Activated T-helper 2 cell treated with anti-CD3 and anti-CD28 coated beads, Interferon-gamma antibody, Interleukin-2, Interleukin-4, amounts not matched to agents 10 μg/mL and 5 μg/mL and 100 μg/mL, durations not matched to agents 14 hours and 24 hours and 36 hours (primary cell): ENCODE measurements around the gene FAM13B. TPM values are rescaled to one million over a fixed set of nuclear protein-coding genes. Genes with fewer than 3 reads are reported as not detected.
A peak's percentile ranks its signal among the peaks of the same experiment; 100 is the strongest.
"Not testable (repeated sequence)": the region's sequence is repeated elsewhere in the genome, so short reads cannot be mapped to it uniquely, and the experiment has no call there.

Experiments used
- DNase-seq: peaks from one replicate; pipeline ENCODE4 v3.0.0; 2021; ENCODE audit warnings: low spot score
- H3K27ac Mint-ChIP-seq: one replicate; pipeline ENCODE4 v1.8.0; 2021; ENCODE audit warnings: mixed read lengths
- H3K27me3 Mint-ChIP-seq: one replicate; pipeline ENCODE4 v1.8.0; 2021; ENCODE audit warnings: low read depth, mixed read lengths
- H3K36me3 Mint-ChIP-seq: one replicate; pipeline ENCODE4 v1.8.0; 2021; ENCODE audit warnings: low read depth, mixed read lengths
- H3K4me1 Mint-ChIP-seq: one replicate; pipeline ENCODE4 v1.8.0; 2021; ENCODE audit warnings: low read depth, mixed read lengths
- H3K4me3 Mint-ChIP-seq: one replicate; pipeline ENCODE4 v1.8.0; 2021; ENCODE audit warnings: low read depth, mild to moderate bottlenecking, moderate library complexity, mixed read lengths
- H3K9me3 Mint-ChIP-seq: one replicate; pipeline ENCODE4 v1.8.0; 2021; ENCODE audit warnings: mixed read lengths
- intact Hi-C: fragments of 100-400 bp; cut with micrococcal nuclease; formaldehyde crosslinking; loops from one replicate; pipeline ENCODE4 v1.15.1; 2023
- total RNA-seq: library from RNA; stranded (reverse); gene quantifications from 2 replicates; pipeline ENCODE4 v1.2.3, GENCODE V29; 2022

FAM13B gene
- total RNA-seq, 1 donor from 2014 or later = 20.3 TPM

GRCh38 chr5:138052718-138053117 is 19.8 kb upstream of the FAM13B start:
- H3K4me1 Mint-ChIP-seq = peaks cover 16% of the 10 kb centered on the region
- DNase-seq, intact Hi-C loops, H3K9me3 Mint-ChIP-seq, H3K27me3 Mint-ChIP-seq, H3K4me3 Mint-ChIP-seq, H3K27ac Mint-ChIP-seq, H3K36me3 Mint-ChIP-seq: not testable (repeated sequence)

- H3K4me3 Mint-ChIP-seq = no peak overlapping the region
- no peaks in the 10 kb centered on the region for H3K9me3 Mint-ChIP-seq
- H3K4me1 Mint-ChIP-seq = peaks cover 16% of the 10 kb centered on the region
- no peaks in the 10 kb centered on the region for H3K27me3 Mint-ChIP-seq
- DNase-seq = no peak
- intact Hi-C loops = no loop called here
- no peak overlapping the region for H3K27ac Mint-ChIP-seq
- H3K36me3 Mint-ChIP-seq = no peaks in the 10 kb centered on the region
These were observed 18.8 kb upstream of the FAM13B start for GRCh38 chr5:138051441-138052296.

GRCh38 chr5:138045283-138045682 is 12.4 kb upstream of the FAM13B start:
- not testable (repeated sequence) for H3K36me3 Mint-ChIP-seq, H3K9me3 Mint-ChIP-seq

GRCh38 chr5:138038826-138039225 is 5.9 kb upstream of the FAM13B start:
- intact Hi-C loops = loop anchor here (10.0 kb wide), 2 partner anchors 154 to 296 kb away; partner anchors contain the start of genes CDC25C, FAM53C and PKD2L2
- Mint-ChIP-seq H3K4me3 (no peak overlapping the region), H3K36me3 (no peaks in the 10 kb centered on the region), H3K4me1 (peaks cover 21% of the 10 kb centered on the region), H3K27me3 (no peaks in the 10 kb centered on the region), H3K9me3 (no peaks in the 10 kb centered on the region), H3K27ac (no peak overlapping the region)
- no peak for DNase-seq

More at GRCh38 chr5:138045283-138045682, 12.4 kb upstream of the FAM13B start:
- intact Hi-C loops, H3K4me3 Mint-ChIP-seq, H3K4me1 Mint-ChIP-seq, H3K27me3 Mint-ChIP-seq, H3K27ac Mint-ChIP-seq, DNase-seq: not testable (repeated sequence)

DNA sequence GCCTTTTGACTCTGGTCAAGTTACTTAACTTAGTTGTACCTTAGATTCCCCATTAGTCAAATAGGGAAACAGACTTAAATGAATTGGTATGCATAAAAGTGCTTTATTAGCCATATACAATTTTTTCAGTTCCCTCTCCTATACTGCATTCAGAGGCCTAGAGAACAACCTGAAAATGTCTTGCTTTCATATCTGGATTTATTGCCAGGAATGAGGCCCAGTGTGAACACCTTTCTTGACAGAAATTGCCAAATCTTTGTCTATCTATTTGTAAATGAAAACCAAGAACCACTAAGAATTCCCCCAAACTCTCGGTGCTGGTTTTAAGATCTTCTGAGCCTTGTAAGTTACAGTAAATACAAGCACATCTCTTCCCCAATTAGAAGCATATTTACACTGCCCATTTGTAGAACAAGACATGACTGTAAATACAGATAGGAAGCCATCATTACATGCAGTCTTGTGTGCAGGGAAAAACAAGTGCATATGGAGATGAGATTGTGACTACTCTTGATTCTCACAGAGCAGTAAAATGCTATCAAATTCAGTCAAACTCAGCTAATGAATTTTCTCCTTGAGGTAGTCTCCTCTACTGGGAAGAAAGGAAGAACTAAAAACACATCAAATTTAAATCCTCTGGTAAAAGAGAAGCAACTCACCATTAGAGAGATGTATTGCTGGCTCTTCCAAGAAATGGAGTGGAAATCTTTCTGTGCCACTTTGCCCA is 5.2 kb upstream of the FAM13B start:
- Mint-ChIP-seq H3K4me1 (peaks cover 26% of the 10 kb centered on the region), H3K27ac (no peak overlapping the region), H3K27me3 (no peaks in the 10 kb centered on the region), H3K4me3 (no peak overlapping the region), H3K9me3 (no peaks in the 10 kb centered on the region), H3K36me3 (no peaks in the 10 kb centered on the region)
- no peak for DNase-seq
- intact Hi-C loops = loop anchor here (10.0 kb wide), 2 partner anchors 153 to 297 kb away; partner anchors contain the start of genes CDC25C, FAM53C and PKD2L2

DNA sequence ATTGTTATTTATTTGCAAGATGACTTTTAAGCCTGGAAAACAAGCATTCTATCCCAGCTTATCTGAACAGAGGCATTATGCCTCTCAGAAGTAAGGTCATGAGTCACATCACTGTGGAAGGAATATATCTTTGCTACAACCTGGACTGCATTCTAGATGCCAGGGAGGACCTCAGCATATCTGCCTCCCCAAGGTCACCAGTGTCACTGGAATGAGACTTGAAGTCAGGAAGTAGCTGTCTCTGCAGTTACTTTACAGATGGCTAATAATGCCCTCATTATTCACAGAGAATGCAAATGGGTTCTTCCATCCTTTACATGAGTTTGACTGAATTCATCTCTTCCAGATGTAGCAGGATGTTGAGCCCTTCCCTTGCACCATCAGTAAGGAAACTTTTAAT is 4.4 kb upstream of the FAM13B start:
- DNase-seq = no peak
- Mint-ChIP-seq H3K27ac (no peak overlapping the region), H3K36me3 (peaks cover 3% of the 10 kb centered on the region), H3K4me3 (no peak overlapping the region), H3K27me3 (no peaks in the 10 kb centered on the region), H3K9me3 (no peaks in the 10 kb centered on the region), H3K4me1 (peaks cover 26% of the 10 kb centered on the region)
- intact Hi-C loops = loop anchor here (10.0 kb wide), 2 partner anchors 152 to 298 kb away; partner anchors contain the start of genes CDC25C, FAM53C and PKD2L2

GRCh38 chr5:138035605-138036537 is 3.0 kb upstream of the FAM13B start:
- intact Hi-C loops = loop anchor here (1.0 to 10.0 kb wide), 4 partner anchors 32 to 299 kb away; partner anchors contain the start of genes CDC25C, FAM53C and PKD2L2
- peaks cover 14% of the 10 kb centered on the region for H3K36me3 Mint-ChIP-seq
- no peak overlapping the region for H3K27ac Mint-ChIP-seq
- H3K4me3 Mint-ChIP-seq = peak overlapping the region; percentile 44
- no peaks in the 10 kb centered on the region for H3K27me3 Mint-ChIP-seq
- H3K9me3 Mint-ChIP-seq = no peaks in the 10 kb centered on the region
- peak; percentile 54 for DNase-seq
- H3K4me1 Mint-ChIP-seq = peaks cover 37% of the 10 kb centered on the region

DNA sequence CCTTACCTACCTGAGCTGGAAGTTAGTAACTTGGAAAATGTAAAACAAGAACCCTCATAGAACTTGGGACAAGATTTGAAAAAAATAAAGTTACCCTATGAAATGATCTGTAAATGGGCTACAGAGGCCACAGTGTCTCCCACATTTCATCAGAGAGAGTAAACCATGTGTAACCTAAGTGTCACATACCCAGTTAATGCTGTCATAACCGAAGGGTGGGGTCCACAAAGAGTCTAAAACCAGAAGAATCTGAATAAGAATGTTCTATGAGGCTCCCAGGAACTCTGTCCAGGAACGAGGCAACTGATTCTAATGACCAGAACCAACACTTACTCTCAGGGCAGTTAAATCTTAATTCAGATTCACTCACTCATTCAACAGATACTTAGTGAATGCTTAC is 1.0 kb upstream of the FAM13B start:
- no peaks in the 10 kb centered on the region for H3K9me3 Mint-ChIP-seq
- H3K27ac Mint-ChIP-seq = peak overlapping the region; percentile 99
- peaks cover 54% of the 10 kb centered on the region for H3K4me1 Mint-ChIP-seq
- intact Hi-C loops = loop anchor here (1.0 to 10.0 kb wide), 4 partner anchors 35 to 301 kb away; partner anchors contain the start of genes BRD8, CDC25C, FAM53C and PKD2L2
- H3K27me3 Mint-ChIP-seq = no peaks in the 10 kb centered on the region
- H3K36me3 Mint-ChIP-seq = peaks cover 25% of the 10 kb centered on the region
- peak overlapping the region; percentile 99 for H3K4me3 Mint-ChIP-seq
- DNase-seq = no peak

GRCh38 chr5:138033386-138033808 is 518 bp upstream of the FAM13B start:
- Mint-ChIP-seq H3K27me3 (no peaks in the 10 kb centered on the region), H3K9me3 (no peaks in the 10 kb centered on the region), H3K36me3 (peaks cover 25% of the 10 kb centered on the region), H3K27ac (peak overlapping the region; percentile 99), H3K4me1 (peaks cover 56% of the 10 kb centered on the region), H3K4me3 (peak overlapping the region; percentile 99)
- intact Hi-C loops = loop anchor here (1.0 to 10.0 kb wide), 4 partner anchors 35 to 301 kb away; partner anchors contain the start of genes BRD8, CDC25C, FAM53C and PKD2L2
- no peak for DNase-seq

- Mint-ChIP-seq H3K27ac (peak overlapping the region; percentile 99), H3K27me3 (no peaks in the 10 kb centered on the region), H3K4me1 (peaks cover 55% of the 10 kb centered on the region)
These were observed 779 bp downstream of the FAM13B start for GRCh38 chr5:138032028-138032571.

DNA sequence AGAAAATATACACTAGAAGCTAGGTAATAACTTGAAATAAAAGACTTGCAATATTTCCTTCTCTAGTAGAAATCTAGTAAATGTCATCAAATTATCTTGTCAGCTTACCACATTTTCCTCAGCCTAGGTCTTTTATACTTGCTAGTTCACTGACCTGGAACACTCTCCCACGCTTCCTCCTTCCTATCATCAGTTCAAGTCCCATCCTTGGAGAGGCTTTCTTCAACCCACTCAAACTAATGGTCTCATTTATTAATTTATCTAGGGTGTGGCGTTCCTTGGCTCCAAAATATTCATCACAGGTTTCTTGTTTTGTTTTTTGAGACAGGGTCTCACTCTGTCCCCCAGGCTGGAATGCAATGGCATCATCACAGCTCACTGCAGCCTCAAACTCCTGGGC is 2.9 kb downstream of the FAM13B start:
- Mint-ChIP-seq H3K36me3 (peaks cover 47% of the 10 kb centered on the region), H3K27me3 (no peaks in the 10 kb centered on the region), H3K4me1 (peaks cover 52% of the 10 kb centered on the region), H3K27ac (peak overlapping the region; percentile 34), H3K4me3 (peak overlapping the region; percentile 51), H3K9me3 (no peaks in the 10 kb centered on the region)
- DNase-seq = no peak
- intact Hi-C loops = loop anchor here (10.0 kb wide), 2 partner anchors 145 to 305 kb away; partner anchors contain the start of genes CDC25C, FAM53C and PKD2L2

More at GRCh38 chr5:138032028-138032571, 779 bp downstream of the FAM13B start:
- intact Hi-C loops = loop anchor here (1.0 to 10.0 kb wide), 4 partner anchors 33 to 303 kb away; partner anchors contain the start of genes CDC25C, FAM53C, HNRNPA0 and PKD2L2
- Mint-ChIP-seq H3K4me3 (peak overlapping the region; percentile 99), H3K36me3 (peaks cover 35% of the 10 kb centered on the region), H3K9me3 (no peaks in the 10 kb centered on the region)
- DNase-seq = no peak
